Panc1 (cell line): Measurements from ENCODE around the gene CEACAM20. TPM values are rescaled to one million over a fixed set of nuclear protein-coding genes. Genes with fewer than 3 reads are reported as not detected.
"Not testable (repeated sequence)": the region's sequence is repeated elsewhere in the genome, so short reads cannot be mapped to it uniquely, and the experiment has no call there.

Source experiments
- ATAC-seq: fragments of 200-7000 bp; cut with Tn5 transposase; 2 replicates; pipeline ENCODE4 v1.9.1; 2020; ENCODE audit warnings: mild to moderate bottlenecking, moderate library complexity
- BruUV-seq: library from RNA; stranded (reverse); fragments of 400-500 nt; replicated peaks from 2 replicates; lab custom pipeline; 2021; lab: Mats Ljungman, UMichigan
- CTCF ChIA-PET: fragments of 300-600 bp; sonication (Branson Sonifier 250); formaldehyde crosslinking; loops from one replicate; lab custom pipeline; 2022; ENCODE audit warnings: antibody characterized with exemption; lab: Charles Lee
- POLR2A ChIA-PET: fragments of 300-600 bp; sonication (Branson Sonifier 250); formaldehyde crosslinking; loops from one replicate; lab custom pipeline; 2022; ENCODE audit warnings: antibody characterized with exemption; lab: Charles Lee
- DNase-seq: peaks from one replicate; pipeline ENCODE4 v3.0.0-alpha.2; 2010; ENCODE audit warnings: low read depth, low spot score
- H3K27ac ChIP-seq: 2 replicates; pipeline ENCODE4 v1.5.1; 2011; ENCODE audit warnings: mild to moderate bottlenecking, low read length, inconsistent platforms
- H3K27me3 ChIP-seq: fragments of 200-500 bp; sonication (Bioruptor generic); 2 replicates; pipeline ENCODE4 v1.6.0; 2014; ENCODE audit warnings: low read length, inconsistent platforms; ENCODE audit not compliant: control insufficient read depth, insufficient read depth
- H3K36me3 ChIP-seq: fragments of 200-500 bp; sonication (Bioruptor generic); 2 replicates; pipeline ENCODE4 v1.5.1; 2014; ENCODE audit warnings: inconsistent platforms, mild to moderate bottlenecking, low read length, moderate library complexity; ENCODE audit not compliant: control insufficient read depth, insufficient read depth
- H3K4me1 ChIP-seq: 2 replicates; pipeline ENCODE4 v1.5.1; 2011; ENCODE audit warnings: inconsistent platforms, mild to moderate bottlenecking, low read length, moderate library complexity; ENCODE audit not compliant: control insufficient read depth, insufficient read depth
- H3K4me3 ChIP-seq, 2 experiments: 2 replicates each; pipeline ENCODE4 v1.5.1; 2011 to 2012; ENCODE audit warnings: low read depth in 2 of 2, low read length in 2 of 2, mild to moderate bottlenecking in 2 of 2, inconsistent platforms in 1 of 2, moderate library complexity in 1 of 2
- H3K9me3 ChIP-seq: fragments of 200-500 bp; sonication (Bioruptor generic); 2 replicates; pipeline ENCODE4 v1.5.1; 2014; ENCODE audit warnings: low read depth, mild to moderate bottlenecking, inconsistent platforms, low read length, moderate library complexity; ENCODE audit not compliant: control insufficient read depth, insufficient read depth
- POLR2AphosphoS5 ChIP-seq: IDR thresholded peaks from 2 replicates; pipeline ENCODE4 v1.6.1; 2012; ENCODE audit warnings: mild to moderate bottlenecking, low read depth, low read length, moderate library complexity
- REST ChIP-seq, 2 experiments: IDR thresholded peaks; 2 replicates each; pipeline ENCODE4 v1.6.1; 2011 to 2012; ENCODE audit warnings: low read depth in 2 of 2, control low read depth in 1 of 2, low read length in 1 of 2, mild to moderate bottlenecking in 1 of 2, moderate library complexity in 1 of 2; ENCODE audit not compliant: insufficient read depth in 1 of 2
- SIN3A ChIP-seq: IDR thresholded peaks from 2 replicates; pipeline ENCODE4 v1.6.1; 2012; ENCODE audit warnings: low read depth, mild to moderate bottlenecking, low read length, moderate library complexity, borderline replicate concordance; ENCODE audit not compliant: insufficient read depth
- TCF7L2 ChIP-seq: IDR thresholded peaks from 2 replicates; pipeline ENCODE4 v1.6.1; 2011; ENCODE audit warnings: mild to moderate bottlenecking, low read depth, low read length, inconsistent platforms
- in situ Hi-C: cut with HindIII; loops from 2 replicates; pipeline ENCODE4 v1.10.0; 2016; ENCODE audit warnings: low sequenced_read_pairs, low pct_unique_long_range_greater_than_20kb
- intact Hi-C: fragments of 100-400 bp; cut with micrococcal nuclease; formaldehyde crosslinking; loops from one replicate; pipeline ENCODE4 v1.10.0; 2022; ENCODE audit not compliant: unreplicated experiment
- total RNA-seq: library from RNA; stranded (reverse); gene quantifications from one replicate; pipeline ENCODE4 v1.2.1, GENCODE V29; 2021; ENCODE audit not compliant: unreplicated experiment
- TF ChIP-seq, protein P1 (sequence below): fragments of 450-650 bp; IDR thresholded peaks from 2 replicates; pipeline ENCODE4 v1.5.1; 2017; ENCODE audit warnings: mild to moderate bottlenecking

CEACAM20 gene
- total RNA-seq, 1 experiment from 2014 or later, result not detected

DNA sequence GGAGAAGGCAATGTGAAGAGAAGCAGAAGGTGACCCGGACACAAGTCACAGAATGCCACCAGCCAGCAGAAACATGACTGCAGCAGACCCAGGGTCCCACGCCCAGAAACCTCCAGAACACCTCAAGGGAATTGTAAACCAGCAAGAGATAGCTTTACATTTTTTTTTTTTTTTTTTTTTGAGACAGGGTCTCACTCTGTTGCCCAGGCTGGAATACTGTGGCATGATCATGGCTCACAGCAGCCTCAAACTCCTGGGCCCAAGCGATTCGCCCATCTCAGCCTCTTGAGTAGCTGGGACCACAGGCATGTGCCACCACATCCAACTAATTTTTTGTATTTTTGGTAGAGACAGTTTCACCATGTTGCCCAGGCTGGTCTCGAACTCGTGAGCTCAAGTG is 10.5 kb upstream of the CEACAM20 start:
- ATAC-seq (no peak), DNase-seq (no peak)
- in situ Hi-C loops, result no loop called here
- ChIA-PET CTCF (no interaction called here), POLR2A (no interaction called here)
- Histone ChIP-seq H3K27me3 (no peaks in the 10 kb centered on the region), H3K36me3 (no peaks in the 10 kb centered on the region), H3K9me3 (no peaks in the 10 kb centered on the region), H3K27ac (no peak overlapping the region), H3K4me1 (no peaks in the 10 kb centered on the region), H3K4me3 (no peak overlapping the region)
- no TSS peak for BruUV-seq
- no peak for TF ChIP-seq TCF7L2
- TF ChIP-seq REST (IDR thresholded peaks at IDR 0.05; ENCODE audit: insufficient read depth in 1 of 2, low read depth in 2 of 2, low read length in 1 of 2), result no peak
- TF ChIP-seq, protein P1, sequence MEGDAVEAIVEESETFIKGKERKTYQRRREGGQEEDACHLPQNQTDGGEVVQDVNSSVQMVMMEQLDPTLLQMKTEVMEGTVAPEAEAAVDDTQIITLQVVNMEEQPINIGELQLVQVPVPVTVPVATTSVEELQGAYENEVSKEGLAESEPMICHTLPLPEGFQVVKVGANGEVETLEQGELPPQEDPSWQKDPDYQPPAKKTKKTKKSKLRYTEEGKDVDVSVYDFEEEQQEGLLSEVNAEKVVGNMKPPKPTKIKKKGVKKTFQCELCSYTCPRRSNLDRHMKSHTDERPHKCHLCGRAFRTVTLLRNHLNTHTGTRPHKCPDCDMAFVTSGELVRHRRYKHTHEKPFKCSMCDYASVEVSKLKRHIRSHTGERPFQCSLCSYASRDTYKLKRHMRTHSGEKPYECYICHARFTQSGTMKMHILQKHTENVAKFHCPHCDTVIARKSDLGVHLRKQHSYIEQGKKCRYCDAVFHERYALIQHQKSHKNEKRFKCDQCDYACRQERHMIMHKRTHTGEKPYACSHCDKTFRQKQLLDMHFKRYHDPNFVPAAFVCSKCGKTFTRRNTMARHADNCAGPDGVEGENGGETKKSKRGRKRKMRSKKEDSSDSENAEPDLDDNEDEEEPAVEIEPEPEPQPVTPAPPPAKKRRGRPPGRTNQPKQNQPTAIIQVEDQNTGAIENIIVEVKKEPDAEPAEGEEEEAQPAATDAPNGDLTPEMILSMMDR, result no peak
- TF ChIP-seq POLR2AphosphoS5, result no peak
- TF ChIP-seq SIN3A, result no peak
- intact Hi-C loops, result no loop called here

DNA sequence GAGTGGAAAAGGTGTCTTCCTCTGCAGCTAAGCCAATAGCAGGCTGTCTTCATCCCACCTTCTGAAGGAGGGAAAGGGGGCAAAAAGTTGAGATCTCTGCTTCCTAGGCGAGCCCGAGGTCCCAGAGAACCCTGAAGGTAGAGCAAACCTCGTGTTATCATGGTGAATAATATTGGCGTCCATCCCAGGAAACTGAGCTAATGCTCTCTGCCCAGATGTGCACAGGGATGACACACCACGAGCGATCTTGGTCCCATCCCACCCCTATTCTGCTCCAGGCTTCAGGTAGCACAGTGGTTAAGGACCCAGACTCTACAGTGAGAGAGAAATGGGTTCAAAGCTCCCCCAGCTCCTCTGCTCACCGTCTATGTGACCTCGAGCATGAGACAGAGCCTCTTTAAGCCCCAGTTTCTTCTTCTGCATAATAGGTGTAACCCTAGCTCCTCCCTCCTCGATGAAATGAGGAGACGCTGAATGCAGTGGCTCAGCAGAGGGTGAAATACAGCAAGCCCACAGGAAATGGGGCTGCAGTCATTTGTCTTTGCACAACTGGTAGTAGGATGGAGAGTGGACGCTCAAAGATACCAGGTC is 9.9 kb upstream of the CEACAM20 start:
- BruUV-seq, result no TSS peak
- Histone ChIP-seq H3K4me1 (no peaks in the 10 kb centered on the region), H3K4me3 (no peak overlapping the region), H3K9me3 (no peaks in the 10 kb centered on the region), H3K27me3 (no peaks in the 10 kb centered on the region), H3K36me3 (no peaks in the 10 kb centered on the region), H3K27ac (no peak overlapping the region)
- TF ChIP-seq, protein P1, result no peak
- no peak for TF ChIP-seq POLR2AphosphoS5
- TF ChIP-seq REST (IDR thresholded peaks at IDR 0.05; ENCODE audit: insufficient read depth in 1 of 2, low read depth in 2 of 2, low read length in 1 of 2), result no peak
- TF ChIP-seq SIN3A, result no peak
- TF ChIP-seq TCF7L2, result no peak
- intact Hi-C loops (no loop called here), in situ Hi-C loops (no loop called here)
- ATAC-seq (no peak), DNase-seq (no peak)
- POLR2A ChIA-PET, result no interaction called here
- CTCF ChIA-PET, result interaction anchor here (0.5 kb wide), 1 partner anchor 22 kb away, joined by 4 read pairs; no protein-coding TSS in a partner anchor

DNA sequence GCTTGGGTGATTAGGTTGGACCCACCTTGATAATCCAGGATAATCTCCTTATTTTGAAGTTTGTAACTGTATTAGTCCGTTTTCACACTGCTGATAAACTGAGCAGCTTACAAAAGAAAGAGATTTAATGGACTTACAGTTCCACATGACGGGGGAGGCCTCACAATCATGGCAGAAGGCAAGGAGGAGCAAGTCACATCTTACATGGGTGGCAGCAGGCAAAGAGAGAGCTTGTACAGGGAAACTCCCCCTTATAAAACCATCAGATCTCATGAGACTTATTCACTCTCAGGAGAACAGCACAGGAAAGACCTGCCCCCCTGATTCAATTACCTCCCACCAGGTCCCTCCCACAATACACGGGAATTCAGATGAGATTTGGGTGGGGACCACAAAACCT is 5.9 kb upstream of the CEACAM20 start:
- H3K27me3 ChIP-seq, H3K9me3 ChIP-seq, BruUV-seq, CTCF ChIA-PET, intact Hi-C loops, H3K4me3 ChIP-seq, H3K27ac ChIP-seq, H3K36me3 ChIP-seq, H3K4me1 ChIP-seq, DNase-seq, in situ Hi-C loops, ATAC-seq: not testable (repeated sequence)
- POLR2A ChIA-PET, result interaction anchor here (0.6 kb wide), 1 partner anchor 25 kb away, joined by 14 read pairs; no protein-coding TSS in a partner anchor
